Upper lobe of left lung (tissue), 4 donors: ENCODE data around the gene PMPCA.

Experiments used
- EP300 ChIP-seq, 4 donors: sonication (generic); formaldehyde crosslinking; IDR thresholded peaks; one replicate each; pipeline ENCODE4 v1.5.1; 2017; ENCODE audit warnings: antibody characterized with exemption in 4 of 4, control low read depth in 2 of 4
- POLR2A ChIP-seq, 4 donors: fragments of 450-650 bp; IDR thresholded peaks; one replicate each; pipeline ENCODE4 v1.5.1; 2016 to 2017; ENCODE audit warnings: antibody characterized with exemption in 4 of 4, mild to moderate bottlenecking in 2 of 4
- POLR2AphosphoS5 ChIP-seq, 2 donors: sonication (generic); formaldehyde crosslinking; IDR thresholded peaks; one replicate each; pipeline ENCODE4 v1.5.1; 2017; ENCODE audit warnings: antibody characterized with exemption in 2 of 2
- TF ChIP-seq, protein P1 (sequence below), 6 experiments: fragments of 450-650 bp in 4 of 6; fragments of 200-600 bp in 2 of 6; sonication (generic) in 2 of 6; IDR thresholded peaks; one replicate each; pipeline ENCODE4 v1.5.1; 2016 to 2019; ENCODE audit warnings: antibody characterized with exemption in 6 of 6

GRCh38 chr9:136404801-136405136, 5.7 kb upstream of the PMPCA start:
- TF ChIP-seq, protein P1, sequence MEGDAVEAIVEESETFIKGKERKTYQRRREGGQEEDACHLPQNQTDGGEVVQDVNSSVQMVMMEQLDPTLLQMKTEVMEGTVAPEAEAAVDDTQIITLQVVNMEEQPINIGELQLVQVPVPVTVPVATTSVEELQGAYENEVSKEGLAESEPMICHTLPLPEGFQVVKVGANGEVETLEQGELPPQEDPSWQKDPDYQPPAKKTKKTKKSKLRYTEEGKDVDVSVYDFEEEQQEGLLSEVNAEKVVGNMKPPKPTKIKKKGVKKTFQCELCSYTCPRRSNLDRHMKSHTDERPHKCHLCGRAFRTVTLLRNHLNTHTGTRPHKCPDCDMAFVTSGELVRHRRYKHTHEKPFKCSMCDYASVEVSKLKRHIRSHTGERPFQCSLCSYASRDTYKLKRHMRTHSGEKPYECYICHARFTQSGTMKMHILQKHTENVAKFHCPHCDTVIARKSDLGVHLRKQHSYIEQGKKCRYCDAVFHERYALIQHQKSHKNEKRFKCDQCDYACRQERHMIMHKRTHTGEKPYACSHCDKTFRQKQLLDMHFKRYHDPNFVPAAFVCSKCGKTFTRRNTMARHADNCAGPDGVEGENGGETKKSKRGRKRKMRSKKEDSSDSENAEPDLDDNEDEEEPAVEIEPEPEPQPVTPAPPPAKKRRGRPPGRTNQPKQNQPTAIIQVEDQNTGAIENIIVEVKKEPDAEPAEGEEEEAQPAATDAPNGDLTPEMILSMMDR (IDR thresholded peaks at IDR 0.05) = no peak
- TF ChIP-seq EP300 (IDR thresholded peaks at IDR 0.05) (no peak), POLR2A (IDR thresholded peaks at IDR 0.05) (no peak), POLR2AphosphoS5 (IDR thresholded peaks at IDR 0.05) (no peak)
